Breast epithelium (tissue), 4 donors: ENCODE data around the gene SPATA22. TPM values are rescaled to one million over a fixed set of nuclear protein-coding genes. Genes with fewer than 3 reads are reported as not detected.

ENCODE experiments used
- DNase-seq, 2 donors: peaks; one replicate each; pipeline ENCODE4 v3.0.0-alpha.2; 2019; ENCODE audit warnings: low spot score in 2 of 2
- H3K27ac ChIP-seq, 2 donors: fragments of 200-600 bp; sonication (generic) in 1 of 2; one replicate each; pipeline ENCODE4 v1.5.1; 2016 to 2019; ENCODE audit warnings: mild to moderate bottlenecking in 1 of 2
- H3K27me3 ChIP-seq, 2 donors: fragments of 200-600 bp; sonication (generic) in 1 of 2; one replicate each; pipeline versions ENCODE4 v1.5.1 to v1.6.0; 2017 to 2019; ENCODE audit warnings: control low read depth in 1 of 2, mild to moderate bottlenecking in 1 of 2
- H3K36me3 ChIP-seq: fragments of 200-600 bp; one replicate; pipeline ENCODE4 v1.5.1; 2019
- H3K4me1 ChIP-seq, 2 donors: fragments of 200-600 bp; sonication (generic); one replicate each; pipeline ENCODE4 v1.5.1; 2016 to 2019; ENCODE audit warnings: control low read depth in 1 of 2
- H3K4me3 ChIP-seq, 3 donors: fragments of 200-600 bp; sonication (generic); 1 replicate in 2 of 3; 2 replicates in 1 of 3; pipeline ENCODE4 v1.5.1; 2016 to 2019; ENCODE audit warnings: mild to moderate bottlenecking in 3 of 3, moderate library complexity in 2 of 3
- H3K9me3 ChIP-seq, 2 donors: fragments of 200-600 bp; sonication (generic) in 1 of 2; one replicate each; pipeline ENCODE4 v1.5.1; 2016 to 2019; ENCODE audit warnings: control low read depth in 1 of 2
- CTCF ChIP-seq, 3 donors: fragments of 450-650 bp; IDR thresholded peaks; one replicate each; pipeline ENCODE4 v1.5.1; 2016 to 2017; ENCODE audit warnings: antibody characterized with exemption in 3 of 3, mild to moderate bottlenecking in 3 of 3, moderate library complexity in 3 of 3
- POLR2A ChIP-seq: fragments of 450-650 bp; IDR thresholded peaks from one replicate; pipeline ENCODE4 v1.6.1; 2016; ENCODE audit warnings: antibody characterized with exemption, mild to moderate bottlenecking, moderate library complexity
- POLR2AphosphoS5 ChIP-seq, 3 donors: sonication (generic); formaldehyde crosslinking; IDR thresholded peaks; one replicate each; pipeline ENCODE4 v1.6.1; 2017; ENCODE audit warnings: antibody characterized with exemption in 3 of 3
- intact Hi-C: fragments of 100-400 bp; cut with DNase I; formaldehyde crosslinking; loops from one replicate; pipeline ENCODE4 v1.15.1; 2023; ENCODE audit warnings: low total_unique reads
- total RNA-seq, 3 donors: library from RNA; depleted of rRNA; stranded (reverse); fragments of >200 nt; gene quantifications; one replicate each; pipeline ENCODE4 v1.1.0, GENCODE V29; 2016

Gene SPATA22
- total RNA-seq, 3 donors from 2014 or later: 0.29 to 0.98 (median 0.80) TPM

GRCh38 chr17:3485481-3486068 lies 14.0 kb upstream of the SPATA22 start:
- Histone ChIP-seq H3K27me3 (no peaks in the 10 kb centered on the region), H3K9me3 (no peaks in the 10 kb centered on the region), H3K36me3 (no peaks in the 10 kb centered on the region), H3K27ac (no peak overlapping the region), H3K4me3 (no peak overlapping the region), H3K4me1 (no peaks in the 10 kb centered on the region)
- intact Hi-C loops: no loop called here
- TF ChIP-seq POLR2A (no peak), CTCF (IDR thresholded peaks at IDR 0.05) (no peak), POLR2AphosphoS5 (IDR thresholded peaks at IDR 0.05) (no peak)
- no peak for DNase-seq

- DNase-seq: no peak
- H3K4me3 ChIP-seq: no peak overlapping the region
- intact Hi-C loops: no loop called here
- H3K27me3 ChIP-seq: no peaks in the 10 kb centered on the region
- H3K36me3 ChIP-seq: no peaks in the 10 kb centered on the region
- H3K9me3 ChIP-seq: no peaks in the 10 kb centered on the region
- no peak overlapping the region for H3K27ac ChIP-seq
- TF ChIP-seq POLR2A (no peak), CTCF (IDR thresholded peaks at IDR 0.05) (no peak)
- H3K4me1 ChIP-seq: no peaks in the 10 kb centered on the region
These were observed 11.2 kb upstream of the SPATA22 start for GRCh38 chr17:3482852-3483251.

GRCh38 chr17:3479988-3480387 lies 8.4 kb upstream of the SPATA22 start:
- no peak for DNase-seq
- Histone ChIP-seq H3K4me1 (no peaks in the 10 kb centered on the region), H3K27me3 (no peaks in the 10 kb centered on the region), H3K36me3 (no peaks in the 10 kb centered on the region), H3K4me3 (no peak overlapping the region), H3K27ac (no peak overlapping the region), H3K9me3 (no peaks in the 10 kb centered on the region)
- intact Hi-C loops: no loop called here
- TF ChIP-seq CTCF (IDR thresholded peaks at IDR 0.05) (no peak), POLR2AphosphoS5 (IDR thresholded peaks at IDR 0.05) (no peak), POLR2A (no peak)

GRCh38 chr17:3475812-3476610 lies 4.4 kb upstream of the SPATA22 start, which contains the start of gene ASPA:
ASPA (plus strand) TSS chr17:3475997; CDS start chr17:3476160, 163 bp downstream.
- intact Hi-C loops: no loop called here
- DNase-seq: no peak
- no peaks in the 10 kb centered on the region for H3K27me3 ChIP-seq
- TF ChIP-seq POLR2AphosphoS5 (IDR thresholded peaks at IDR 0.05): no peak
- no peak for TF ChIP-seq CTCF (IDR thresholded peaks at IDR 0.05)
- no peak for TF ChIP-seq POLR2A
- no peaks in the 10 kb centered on the region for H3K36me3 ChIP-seq
- H3K9me3 ChIP-seq: no peaks in the 10 kb centered on the region
- no peaks in the 10 kb centered on the region for H3K4me1 ChIP-seq
- peak within 1 kb of the TSS; percentile 34 to 62 for H3K27ac ChIP-seq
- H3K4me3 ChIP-seq: peak within 1 kb of the TSS; percentile 36 to 60 (median 40)

GRCh38 chr17:3475251-3475685 lies 3.6 kb upstream of the SPATA22 start:
- H3K27ac ChIP-seq: peak overlapping the region; percentile 34 to 62

More at GRCh38 chr17:3475251-3475685, 3.6 kb upstream of the SPATA22 start:
- Histone ChIP-seq H3K36me3 (no peaks in the 10 kb centered on the region), H3K27me3 (no peaks in the 10 kb centered on the region), H3K9me3 (no peaks in the 10 kb centered on the region), H3K4me3 (peak overlapping the region in 1 of 3 donors; percentile 60), H3K4me1 (no peaks in the 10 kb centered on the region)
- DNase-seq: no peak
- intact Hi-C loops: no loop called here
- TF ChIP-seq POLR2A (no peak), CTCF (IDR thresholded peaks at IDR 0.05) (no peak), POLR2AphosphoS5 (IDR thresholded peaks at IDR 0.05) (no peak)
